ENCODE measurements around the gene STK38L.

The STK38L gene

DNA sequence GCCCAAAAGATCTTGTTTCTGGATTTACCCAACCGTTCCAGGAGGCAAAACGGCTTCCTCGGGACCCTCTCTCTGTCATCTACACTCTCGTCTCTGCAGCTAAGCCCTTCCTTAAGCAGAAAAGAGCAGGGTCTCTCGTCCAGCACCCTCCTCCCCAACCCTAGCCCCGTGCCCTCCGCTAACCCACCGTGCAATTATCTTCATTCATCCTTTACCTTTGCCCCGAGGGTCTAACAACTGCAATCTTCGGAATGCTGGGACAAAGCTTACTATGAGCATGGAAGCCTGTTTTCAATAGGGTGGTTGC is 88.3 kb downstream of the STK38L start:
- DNase-seq (ENCODE audit: low spot score in 2 of 2) (no peak), ATAC-seq (ENCODE audit: low read depth) (no peak)
- Mint-ChIP-seq H3K4me1 (peaks cover 20% of the 10 kb centered on the region), H3K27ac (no peak overlapping the region), H3K36me3 (peaks cover 1% of the 10 kb centered on the region), H3K27me3 (peaks cover 15% of the 10 kb centered on the region), H3K9me3 (no peaks in the 10 kb centered on the region), H3K4me3 (peak overlapping the region; percentile 72)

DNA sequence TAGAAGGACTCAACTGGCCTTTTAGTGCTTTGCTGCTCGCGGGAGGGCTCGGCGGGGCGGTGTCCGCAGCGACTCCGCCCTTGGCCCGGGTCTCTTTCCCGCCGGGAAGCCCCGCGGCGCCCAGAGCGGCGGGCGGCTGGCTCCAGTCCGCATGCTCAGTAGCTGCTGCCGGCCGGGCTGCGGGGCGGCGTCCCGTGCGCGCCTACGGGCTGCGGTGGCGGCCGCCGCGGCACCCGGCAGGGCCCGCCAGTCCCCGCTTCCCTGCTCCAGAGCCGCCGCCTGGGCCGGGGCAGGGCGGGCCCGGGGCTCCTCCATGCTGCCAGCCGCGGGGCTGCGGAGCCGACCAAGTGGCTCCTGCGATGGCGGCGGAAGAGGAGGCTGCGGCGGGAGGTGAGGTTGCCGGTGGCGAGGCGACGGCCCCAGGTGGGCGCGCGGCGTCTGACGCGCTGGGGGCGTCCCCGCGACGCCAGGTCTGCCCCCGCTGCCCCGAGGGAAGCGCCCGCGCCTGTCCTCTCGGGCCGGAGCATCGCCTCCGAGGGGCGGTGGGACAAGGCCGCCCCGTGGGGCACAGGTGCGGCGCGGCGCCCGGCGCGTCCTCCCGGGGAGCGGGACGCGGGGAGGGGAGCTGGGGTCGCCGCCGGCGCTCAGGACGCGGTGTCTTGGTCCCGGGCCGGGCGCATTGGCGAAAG is 88.8 kb downstream of the STK38L start, which contains the start of gene BMAL2:
TSS of gene BMAL2 (plus strand) at position 123 of the 689 bp plus-strand sequence. CDS start at position 360, 237 bp downstream.
- H3K27ac Mint-ChIP-seq: peak within 1 kb of the TSS; percentile 87
- no peaks in the 10 kb centered on the region for H3K9me3 Mint-ChIP-seq
- no peaks in the 10 kb centered on the region for H3K36me3 Mint-ChIP-seq
- H3K27me3 Mint-ChIP-seq: peaks cover 15% of the 10 kb centered on the region
- peak; percentile 58 for ATAC-seq (ENCODE audit: low read depth)
- peak; percentile 20 to 57 for DNase-seq (ENCODE audit: low spot score in 2 of 2)
- peak within 1 kb of the TSS; percentile 96 for H3K4me3 Mint-ChIP-seq
- peaks cover 20% of the 10 kb centered on the region for H3K4me1 Mint-ChIP-seq

DNA sequence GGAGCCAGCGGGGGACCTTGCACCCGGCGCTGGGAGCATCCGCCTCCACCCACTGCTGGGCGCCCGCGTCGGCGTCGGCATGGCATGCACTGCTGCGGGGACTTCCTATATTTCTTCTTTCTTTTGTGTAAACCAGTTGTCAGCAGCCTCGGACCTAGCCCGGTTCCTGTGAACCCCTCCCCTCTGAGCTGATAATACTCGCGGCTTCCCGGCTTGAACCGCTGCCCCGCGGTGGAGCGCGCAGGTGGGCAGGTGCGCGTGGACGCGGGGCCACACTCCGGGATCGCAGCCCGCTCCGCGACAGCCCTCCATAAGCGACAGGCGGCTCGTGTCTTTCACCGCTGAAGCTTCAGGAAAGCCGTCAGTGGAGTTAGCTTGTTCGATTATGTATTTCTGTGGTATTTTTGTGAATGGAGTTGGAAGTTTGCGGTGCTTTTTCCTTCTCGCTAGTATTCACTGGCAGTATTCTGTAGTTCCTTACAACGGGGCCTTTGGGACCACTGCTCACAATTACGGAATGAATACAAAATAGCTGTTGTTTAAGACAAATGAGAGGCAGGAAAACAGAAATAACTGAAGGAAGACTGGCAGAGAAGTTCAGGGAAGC is 89.4 kb downstream of the STK38L start:
- peaks cover 15% of the 10 kb centered on the region for H3K27me3 Mint-ChIP-seq
- DNase-seq (ENCODE audit: low spot score in 2 of 2): peak in 1 of 2 donors; percentile 22
- ATAC-seq (ENCODE audit: low read depth): peak; percentile 76
- H3K36me3 Mint-ChIP-seq: no peaks in the 10 kb centered on the region
- no peaks in the 10 kb centered on the region for H3K9me3 Mint-ChIP-seq
- H3K4me3 Mint-ChIP-seq: peak overlapping the region; percentile 96
- H3K27ac Mint-ChIP-seq: peak overlapping the region; percentile 87
- H3K4me1 Mint-ChIP-seq: peaks cover 20% of the 10 kb centered on the region

DNA sequence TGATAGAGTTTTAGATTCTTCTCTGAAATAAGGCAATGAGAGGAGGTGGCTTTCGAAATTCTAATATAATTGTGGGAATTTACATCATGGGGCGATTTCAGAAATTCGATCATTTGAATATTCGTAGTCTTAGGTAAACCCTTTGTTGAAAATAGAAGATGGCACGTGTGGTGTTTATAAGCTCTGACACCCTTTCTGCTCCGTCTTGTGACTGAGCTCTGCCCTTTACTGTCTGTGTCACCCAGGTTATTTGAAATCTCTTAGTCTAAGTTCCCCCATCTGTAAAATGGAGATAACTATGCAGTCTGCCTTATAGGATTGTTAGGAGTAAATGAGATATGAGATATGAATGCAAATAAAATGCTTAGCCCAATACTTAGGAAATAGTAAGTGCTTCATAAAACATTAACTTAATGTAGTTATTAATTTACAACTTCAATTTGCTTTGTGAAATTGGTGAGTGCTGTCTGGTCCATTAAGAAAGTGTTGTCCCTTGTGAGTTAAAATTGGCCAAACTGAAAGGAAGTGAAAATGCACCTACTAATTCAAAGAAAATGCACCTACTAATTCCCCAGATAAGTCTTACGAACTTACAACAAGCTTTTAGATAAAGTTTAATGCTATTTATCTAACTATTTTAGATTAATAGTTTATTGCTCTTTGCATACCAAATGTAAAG is 90.1 kb downstream of the STK38L start:
- ATAC-seq (ENCODE audit: low read depth): no peak
- peak overlapping the region; percentile 87 for H3K27ac Mint-ChIP-seq
- peaks cover 15% of the 10 kb centered on the region for H3K27me3 Mint-ChIP-seq
- no peaks in the 10 kb centered on the region for H3K9me3 Mint-ChIP-seq
- peaks cover 20% of the 10 kb centered on the region for H3K4me1 Mint-ChIP-seq
- H3K4me3 Mint-ChIP-seq: peak overlapping the region; percentile 96
- DNase-seq (ENCODE audit: low spot score in 2 of 2): no peak
- H3K36me3 Mint-ChIP-seq: no peaks in the 10 kb centered on the region

DNA sequence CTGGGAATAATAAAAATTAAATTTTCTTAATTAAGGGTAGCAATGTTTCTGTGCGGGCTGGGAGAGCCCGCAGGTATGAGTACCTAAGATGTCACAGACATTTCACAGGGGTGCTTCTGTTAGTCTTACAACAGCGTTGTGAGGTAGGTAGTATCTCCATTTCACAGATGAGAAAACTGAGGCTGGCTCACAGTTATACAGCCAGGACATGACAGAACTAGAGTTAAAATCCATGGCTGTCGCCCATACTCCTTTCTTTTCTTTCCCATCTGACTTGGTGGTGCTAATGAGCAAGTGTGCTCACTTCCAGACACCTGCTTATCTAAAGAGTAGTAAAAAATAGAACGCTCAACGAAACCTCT is 90.6 kb downstream of the STK38L start:
- H3K9me3 Mint-ChIP-seq: no peaks in the 10 kb centered on the region
- H3K4me1 Mint-ChIP-seq: peaks cover 20% of the 10 kb centered on the region
- H3K27me3 Mint-ChIP-seq: peaks cover 15% of the 10 kb centered on the region
- ATAC-seq (ENCODE audit: low read depth) (no peak), DNase-seq (ENCODE audit: low spot score in 2 of 2) (no peak)
- no peak overlapping the region for H3K27ac Mint-ChIP-seq
- H3K36me3 Mint-ChIP-seq: no peaks in the 10 kb centered on the region
- H3K4me3 Mint-ChIP-seq: no peak overlapping the region

DNA sequence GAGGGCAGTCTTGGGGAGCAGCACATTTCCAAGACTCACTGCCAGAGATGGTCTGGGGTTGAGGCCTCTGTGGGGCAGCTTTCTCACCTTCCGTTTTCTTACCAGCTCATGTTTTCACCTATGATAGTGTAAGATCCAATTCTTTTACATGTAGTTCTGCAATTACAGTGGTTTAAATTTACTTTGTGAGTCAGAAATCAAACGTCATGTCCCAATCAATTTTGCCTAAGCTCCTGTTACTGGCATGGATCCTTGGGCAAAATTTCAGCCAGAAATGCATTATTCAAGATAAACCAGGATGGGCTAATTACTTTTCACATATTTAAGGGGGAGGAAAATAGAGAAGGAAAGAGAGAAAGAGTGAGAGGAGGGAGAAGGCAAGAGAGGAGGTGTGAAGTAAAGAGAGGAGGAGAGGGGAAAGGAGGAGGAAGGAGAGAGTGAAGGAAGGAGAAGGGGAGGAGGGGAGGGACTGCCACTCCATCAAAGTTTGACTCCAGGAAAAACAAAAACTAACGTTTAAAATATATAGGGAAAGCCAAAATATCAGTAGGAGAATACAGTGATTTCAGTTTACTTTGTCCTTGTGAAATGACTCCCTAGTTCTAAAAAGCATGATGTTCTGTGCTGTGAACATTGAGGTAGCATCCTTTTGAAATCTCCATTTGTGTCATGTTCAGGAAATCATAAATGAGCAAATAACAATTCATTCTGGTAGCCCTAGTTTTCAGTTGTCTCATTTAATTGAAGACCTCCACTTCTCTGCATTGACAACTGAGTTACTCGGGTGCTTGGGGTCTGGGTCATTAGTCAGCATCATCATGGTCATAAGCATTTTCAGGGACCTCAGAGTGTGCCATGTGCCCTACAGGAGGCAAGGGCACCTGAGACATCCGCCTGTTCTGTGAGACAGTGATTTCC is 91.5 kb downstream of the STK38L start:
- no peaks in the 10 kb centered on the region for H3K9me3 Mint-ChIP-seq
- DNase-seq (ENCODE audit: low spot score in 2 of 2) (no peak), ATAC-seq (ENCODE audit: low read depth) (no peak)
- H3K27me3 Mint-ChIP-seq: peaks cover 11% of the 10 kb centered on the region
- H3K36me3 Mint-ChIP-seq: no peaks in the 10 kb centered on the region
- no peak overlapping the region for H3K27ac Mint-ChIP-seq
- H3K4me1 Mint-ChIP-seq: peaks cover 20% of the 10 kb centered on the region
- H3K4me3 Mint-ChIP-seq: no peak overlapping the region

DNA sequence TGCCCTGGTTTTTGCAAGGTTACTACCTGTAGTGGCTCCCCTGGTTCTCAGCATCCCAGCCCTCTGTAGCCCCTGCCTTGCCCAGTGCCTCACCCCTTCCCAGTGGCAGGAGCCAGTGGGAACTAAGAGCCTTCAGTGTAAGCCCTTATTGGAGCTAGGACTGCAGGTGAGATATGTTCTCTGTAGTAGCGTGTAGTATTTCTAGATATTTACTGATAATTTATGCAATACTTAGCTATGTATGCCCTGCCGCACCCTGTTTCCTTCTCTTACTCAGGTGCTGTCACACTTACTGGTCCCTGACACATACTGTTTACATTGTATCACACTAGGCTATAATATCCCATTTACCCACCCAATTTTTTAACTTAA is 92.2 kb downstream of the STK38L start:
- Mint-ChIP-seq H3K36me3 (no peaks in the 10 kb centered on the region), H3K27ac (no peak overlapping the region), H3K27me3 (peaks cover 10% of the 10 kb centered on the region), H3K4me1 (peaks cover 20% of the 10 kb centered on the region), H3K9me3 (no peaks in the 10 kb centered on the region), H3K4me3 (no peak overlapping the region)
- ATAC-seq (ENCODE audit: low read depth) (no peak), DNase-seq (ENCODE audit: low spot score in 2 of 2) (no peak)

DNA sequence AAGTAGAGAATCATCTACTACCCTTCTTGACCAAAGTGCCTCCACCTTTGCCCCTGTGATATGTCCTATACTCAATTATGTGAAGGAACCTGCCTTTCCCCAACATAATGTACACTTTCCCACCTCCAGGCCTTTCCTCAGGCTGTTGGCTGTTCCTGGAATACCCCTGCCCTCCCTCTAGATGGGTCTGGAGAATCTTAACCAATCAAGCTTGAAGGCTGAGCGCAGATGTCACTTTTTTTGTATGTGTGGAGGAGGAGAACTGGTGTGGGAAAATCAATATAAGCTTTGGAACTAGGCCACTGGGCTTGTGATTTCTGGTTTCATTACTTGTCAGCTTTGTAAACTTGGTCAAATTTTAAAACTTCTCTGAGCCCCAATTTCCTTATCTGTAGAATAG is 93.3 kb downstream of the STK38L start:
- no peak overlapping the region for H3K27ac Mint-ChIP-seq
- H3K9me3 Mint-ChIP-seq: no peaks in the 10 kb centered on the region
- H3K4me3 Mint-ChIP-seq: no peak overlapping the region
- H3K36me3 Mint-ChIP-seq: no peaks in the 10 kb centered on the region
- H3K4me1 Mint-ChIP-seq: peaks cover 11% of the 10 kb centered on the region
- no peak for ATAC-seq (ENCODE audit: low read depth)
- no peak for DNase-seq (ENCODE audit: low spot score in 2 of 2)
- peaks cover 4% of the 10 kb centered on the region for H3K27me3 Mint-ChIP-seq

DNA sequence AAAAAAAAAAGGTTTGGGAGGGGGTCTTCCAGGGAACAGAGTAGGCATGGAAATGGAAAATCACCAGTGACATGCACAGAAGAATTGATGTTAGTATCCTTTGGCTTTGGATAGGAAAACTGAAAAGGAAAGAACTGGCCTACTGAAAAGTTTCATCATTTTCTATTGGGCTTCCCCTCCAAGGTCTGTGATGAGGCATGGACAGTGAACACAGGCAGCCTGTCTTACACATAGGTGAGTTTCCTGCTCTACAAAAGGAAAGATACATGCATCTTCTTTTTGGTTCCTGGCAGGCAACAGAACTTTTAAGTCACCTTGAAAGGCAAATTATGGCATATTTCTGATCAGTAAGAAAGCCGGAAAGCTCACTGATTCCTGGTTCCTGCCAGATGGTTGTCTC is 94.4 kb downstream of the STK38L start:
- Mint-ChIP-seq H3K4me3 (no peak overlapping the region), H3K27ac (no peak overlapping the region), H3K36me3 (no peaks in the 10 kb centered on the region), H3K9me3 (no peaks in the 10 kb centered on the region), H3K27me3 (peaks cover 3% of the 10 kb centered on the region), H3K4me1 (peaks cover 8% of the 10 kb centered on the region)
- ATAC-seq (ENCODE audit: low read depth): no peak
- DNase-seq (ENCODE audit: low spot score in 2 of 2): no peak

DNA sequence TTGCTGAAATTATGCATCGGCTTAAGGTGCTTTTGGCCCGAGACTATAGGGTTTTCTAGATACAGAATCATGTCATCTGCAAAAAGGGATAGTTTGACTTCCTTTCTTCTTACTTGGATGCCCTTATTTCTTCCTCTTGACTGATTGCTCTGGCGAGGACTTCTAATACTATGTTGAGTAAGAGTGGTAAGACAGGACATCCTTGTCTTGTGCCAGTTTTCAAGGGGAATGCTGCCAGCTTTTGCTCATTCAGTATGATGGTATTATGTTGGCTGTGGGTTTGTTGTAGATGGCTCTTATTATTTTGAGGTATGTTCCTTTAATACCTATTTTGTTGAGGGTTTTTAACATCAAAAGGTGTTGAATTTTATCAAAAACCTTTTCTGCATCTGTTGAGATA is 96.9 kb downstream of the STK38L start:
- Mint-ChIP-seq H3K9me3 (no peaks in the 10 kb centered on the region), H3K27me3 (no peaks in the 10 kb centered on the region), H3K4me1 (no peaks in the 10 kb centered on the region), H3K27ac (no peak overlapping the region), H3K4me3 (no peak overlapping the region), H3K36me3 (no peaks in the 10 kb centered on the region)
- ATAC-seq (ENCODE audit: low read depth) (no peak), DNase-seq (ENCODE audit: low spot score in 2 of 2) (no peak)

DNA sequence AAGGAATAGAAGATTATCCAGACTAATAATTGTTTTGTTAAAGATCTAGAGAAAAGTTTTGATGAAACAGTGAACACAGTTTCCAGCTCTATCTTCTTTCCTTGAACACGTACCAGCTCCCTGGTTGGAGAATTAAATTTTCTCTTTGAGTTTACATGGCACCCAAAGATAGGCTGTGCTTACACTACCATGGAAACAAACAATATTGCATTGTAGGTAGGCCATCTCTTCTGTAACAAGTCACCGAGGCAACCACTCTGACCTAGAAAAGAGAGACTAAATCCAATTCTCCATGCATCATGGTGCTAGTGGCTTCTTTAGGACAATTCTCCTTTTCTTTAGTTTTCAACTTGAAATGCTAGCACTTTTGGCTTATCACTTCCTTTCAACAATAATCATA is 98.5 kb downstream of the STK38L start:
- no peaks in the 10 kb centered on the region for H3K36me3 Mint-ChIP-seq
- DNase-seq (ENCODE audit: low spot score in 2 of 2) (no peak), ATAC-seq (ENCODE audit: low read depth) (no peak)
- no peaks in the 10 kb centered on the region for H3K4me1 Mint-ChIP-seq
- H3K27ac Mint-ChIP-seq: no peak overlapping the region
- no peaks in the 10 kb centered on the region for H3K9me3 Mint-ChIP-seq
- H3K4me3 Mint-ChIP-seq: no peak overlapping the region
- no peaks in the 10 kb centered on the region for H3K27me3 Mint-ChIP-seq

DNA sequence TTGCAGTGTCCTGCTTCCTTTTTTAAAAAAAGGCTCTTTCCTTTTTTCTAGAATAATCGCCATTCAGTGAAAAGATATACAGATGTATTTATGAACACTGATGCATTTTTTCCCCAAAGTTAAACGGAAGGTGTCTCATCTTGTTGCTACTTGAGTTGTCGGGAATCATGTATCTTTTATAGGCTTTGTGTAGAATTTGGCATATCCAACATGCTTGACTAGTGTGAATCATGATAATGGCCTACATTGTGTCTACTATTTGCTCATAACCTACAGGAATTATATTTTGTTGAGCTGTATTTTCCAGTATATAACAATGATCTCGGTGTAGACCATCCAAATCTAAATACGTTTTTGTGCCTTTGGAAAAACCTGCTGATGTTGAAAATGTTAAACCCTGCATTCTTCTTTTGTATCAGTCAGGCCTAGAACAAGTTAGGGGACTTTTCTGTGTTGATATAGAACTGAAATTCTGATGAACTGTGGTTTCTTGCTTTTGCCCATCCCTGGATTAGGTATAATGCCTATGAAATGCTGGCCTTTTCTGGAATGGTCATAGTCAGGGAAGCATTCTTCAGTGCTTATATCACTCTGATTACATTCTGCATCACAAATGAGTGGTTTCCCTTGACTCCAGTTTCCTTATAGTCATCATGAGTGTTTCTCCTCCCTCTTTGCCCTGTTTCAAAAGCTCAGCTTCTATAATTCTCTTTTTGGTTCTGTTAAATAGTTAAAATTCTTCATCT is 99.3 kb downstream of the STK38L start:
- no peaks in the 10 kb centered on the region for H3K4me1 Mint-ChIP-seq
- no peak overlapping the region for H3K4me3 Mint-ChIP-seq
- no peaks in the 10 kb centered on the region for H3K27me3 Mint-ChIP-seq
- H3K36me3 Mint-ChIP-seq: no peaks in the 10 kb centered on the region
- H3K9me3 Mint-ChIP-seq: no peaks in the 10 kb centered on the region
- no peak for DNase-seq (ENCODE audit: low spot score in 2 of 2)
- ATAC-seq (ENCODE audit: low read depth): no peak
- no peak overlapping the region for H3K27ac Mint-ChIP-seq

DNA sequence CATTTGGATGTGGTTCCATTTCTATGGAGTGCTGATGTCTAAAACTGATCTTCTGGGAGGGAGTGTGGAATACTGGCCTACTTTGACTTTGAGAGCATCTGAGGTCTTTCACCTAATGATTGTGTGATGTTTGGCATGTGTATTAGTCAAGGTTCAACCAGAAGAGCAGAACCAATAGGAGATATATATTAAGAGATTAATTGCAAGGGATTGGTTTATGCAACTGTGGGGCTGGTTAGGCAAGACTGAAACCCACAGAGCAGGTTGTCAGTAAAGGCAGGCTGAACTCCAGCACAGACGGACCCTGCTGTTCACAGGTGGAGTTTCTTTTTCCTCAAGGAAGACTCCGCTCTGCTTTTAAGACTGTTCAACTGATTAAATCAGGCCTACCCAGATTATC is 100.2 kb downstream of the STK38L start:
- Mint-ChIP-seq H3K27ac (no peak overlapping the region), H3K9me3 (no peaks in the 10 kb centered on the region), H3K4me1 (no peaks in the 10 kb centered on the region), H3K27me3 (no peaks in the 10 kb centered on the region), H3K36me3 (no peaks in the 10 kb centered on the region), H3K4me3 (no peak overlapping the region)
- DNase-seq (ENCODE audit: low spot score in 2 of 2) (no peak), ATAC-seq (ENCODE audit: low read depth) (no peak)

All from memory B cell (primary cell).